ENCODE data around the gene RASAL3. TPM values are rescaled to one million over a fixed set of nuclear protein-coding genes. Genes with fewer than 3 reads are reported as not detected.

RASAL3 gene
- total RNA-seq, 2 experiments from 2014 or later, result 104 to 109 TPM

GRCh38 chr19:15439821-15440641, 24.3 kb downstream of the RASAL3 start:
- CTCF ChIA-PET, result no interaction called here
- POLR2A ChIA-PET, result no interaction called here

GRCh38 chr19:15439078-15439799, 25.1 kb downstream of the RASAL3 start:
- CTCF ChIA-PET, result no interaction called here

DNA sequence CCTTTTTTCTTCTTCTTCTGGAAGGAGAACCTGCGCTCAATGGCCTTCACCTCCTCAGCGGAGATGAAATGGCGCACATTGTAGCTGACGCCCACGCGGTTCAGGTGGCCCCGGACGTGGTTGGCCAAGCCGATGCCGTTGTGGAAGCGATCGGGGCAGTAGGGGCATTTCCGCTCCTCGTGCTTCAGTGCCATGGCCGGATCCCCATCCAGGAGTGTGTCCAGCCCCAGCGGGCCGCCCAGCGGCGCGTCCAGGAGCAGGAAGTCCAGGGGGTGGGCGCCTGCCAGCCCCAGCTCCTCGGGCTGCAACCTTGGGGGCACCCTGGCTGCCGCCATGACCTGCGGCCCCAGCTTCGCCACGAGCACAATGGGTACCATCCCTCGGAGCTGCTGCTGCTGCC, 25.8 kb downstream of the RASAL3 start:
- POLR2A ChIA-PET, result no interaction called here
- CTCF ChIA-PET, result interaction anchor here (3.0 kb wide), 1 partner anchor 19 kb away, joined by 9 read pairs; the partner anchor contains the start of gene AKAP8L

More at GRCh38 chr19:15439078-15439799, 25.1 kb downstream of the RASAL3 start:
- POLR2A ChIA-PET, result no interaction called here

DNA sequence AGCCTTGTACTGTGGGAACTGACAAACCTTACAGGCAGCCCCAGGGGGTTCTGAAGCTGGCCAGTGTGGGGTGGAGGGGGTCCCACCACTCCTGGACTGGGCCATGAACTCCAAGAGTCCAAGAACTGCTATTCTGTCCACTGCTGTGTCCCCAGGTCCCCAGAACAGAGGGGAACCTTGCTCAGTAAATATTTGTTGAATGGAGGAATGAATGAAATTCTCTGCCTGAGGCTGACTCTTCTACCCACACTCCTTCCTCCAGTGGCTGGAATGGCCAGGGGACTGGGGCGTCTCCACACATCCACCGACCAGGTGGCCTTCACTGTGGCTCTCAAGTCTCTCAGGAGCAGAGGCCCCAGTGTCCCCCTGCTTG, 26.2 kb downstream of the RASAL3 start:
- POLR2A ChIA-PET, result interaction anchor here (0.6 to 1.3 kb wide), 2 partner anchors 18 to 102 kb away, joined by 3 to 5 read pairs; no protein-coding TSS in a partner anchor
- CTCF ChIA-PET, result interaction anchor here (3.0 kb wide), 1 partner anchor 19 kb away, joined by 9 read pairs; the partner anchor contains the start of gene AKAP8L

- CTCF ChIA-PET, result interaction anchor here (3.0 to 3.2 kb wide), 2 partner anchors 18 to 118 kb away, joined by 9 to 13 read pairs; partner anchors contain the start of gene AKAP8L
These were observed 26.8 kb downstream of the RASAL3 start for GRCh38 chr19:15437355-15438123.

GRCh38 chr19:15436826-15437110, 27.6 kb downstream of the RASAL3 start:
- POLR2A ChIA-PET, result interaction anchor here (1.3 kb wide), 1 partner anchor 17 kb away, joined by 5 read pairs; no protein-coding TSS in a partner anchor
- CTCF ChIA-PET, result interaction anchor here (3.0 to 3.2 kb wide), 2 partner anchors 17 to 119 kb away, joined by 9 to 13 read pairs; partner anchors contain the start of gene AKAP8L

More at GRCh38 chr19:15437355-15438123, 26.8 kb downstream of the RASAL3 start:
- POLR2A ChIA-PET, result interaction anchor here (0.6 to 1.3 kb wide), 2 partner anchors 18 to 101 kb away, joined by 3 to 5 read pairs; no protein-coding TSS in a partner anchor

DNA sequence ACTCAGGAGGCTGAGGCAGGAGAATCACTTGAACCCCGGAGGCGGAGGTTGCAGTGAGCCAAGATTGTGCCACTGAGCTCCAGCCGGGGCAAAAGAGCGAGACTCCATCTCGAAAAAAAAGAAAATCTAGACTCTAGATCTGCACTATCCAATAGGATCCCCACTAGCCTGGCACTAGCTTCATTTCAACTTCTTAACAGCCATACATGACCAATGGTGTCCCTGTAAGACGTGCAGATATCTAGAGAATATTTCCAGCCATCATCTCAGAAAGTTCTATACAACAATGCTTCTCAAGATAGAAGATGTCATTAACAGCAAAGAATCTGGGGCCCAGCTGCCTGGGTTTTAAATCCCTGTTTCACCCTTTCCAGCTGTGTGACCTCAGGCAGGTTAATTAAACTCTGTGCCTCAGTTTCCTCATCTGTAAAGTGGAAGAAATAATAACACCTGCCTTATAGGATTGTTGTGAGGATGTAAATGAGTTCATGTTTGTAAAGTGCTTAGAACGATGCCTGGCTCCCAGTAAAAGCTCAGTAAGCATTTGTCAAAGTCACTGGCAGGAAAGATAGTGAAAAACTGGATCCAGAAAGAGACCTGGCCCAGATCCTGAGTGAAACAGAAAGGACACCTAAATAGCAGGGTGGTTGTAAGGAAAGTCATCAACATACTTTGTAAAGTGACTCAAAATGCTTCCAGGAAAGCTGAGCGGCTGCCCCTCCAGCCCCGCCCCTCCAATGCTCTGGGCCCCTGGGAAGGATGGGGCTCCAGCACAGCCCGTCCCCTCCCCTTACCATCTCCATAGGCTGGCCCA, 28.1 kb downstream of the RASAL3 start:
- CTCF ChIA-PET, result interaction anchor here (0.6 to 3.2 kb wide), 4 partner anchors 17 to 119 kb away, joined by 4 to 13 read pairs (median 8); partner anchors contain the start of gene AKAP8L
- POLR2A ChIA-PET, result no interaction called here

DNA sequence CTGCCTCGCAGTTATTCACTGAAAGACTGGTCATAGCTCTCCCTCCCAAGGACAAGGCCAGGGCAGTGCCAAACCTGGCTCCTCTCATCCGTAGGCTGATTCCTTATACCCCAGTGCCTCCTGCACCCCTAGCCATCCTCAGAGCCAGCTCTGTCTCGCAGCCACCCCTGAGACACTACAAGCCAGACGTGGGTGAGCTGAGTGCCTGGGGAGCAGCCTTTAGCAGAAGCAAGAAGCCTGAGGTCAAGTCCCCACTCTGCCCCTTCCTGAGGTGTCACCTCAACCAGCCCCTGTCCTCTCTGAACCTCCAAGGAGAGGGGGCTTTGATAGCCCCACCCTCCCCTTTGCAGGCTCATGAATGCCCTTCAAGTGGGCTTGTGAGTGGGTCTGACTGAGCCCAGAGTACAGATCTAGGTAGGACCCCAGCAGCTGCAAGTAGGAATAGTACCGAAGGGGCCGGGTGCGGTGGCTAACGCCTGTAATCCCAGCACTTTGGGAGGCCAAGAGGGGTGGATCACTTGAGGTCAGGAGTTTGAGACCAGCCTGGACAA, 30.8 kb downstream of the RASAL3 start:
- ChIA-PET POLR2A (interaction anchor here (0.5 to 3.2 kb wide), 4 partner anchors 13 to 88 kb away, joined by 4 to 28 read pairs (median 9); partner anchors contain the start of genes AKAP8L and RASAL3), CTCF (interaction anchor here (0.7 to 2.0 kb wide), 4 partner anchors 15 to 122 kb away, joined by 3 to 21 read pairs (median 6); partner anchors contain the start of gene AKAP8L)

GRCh38 chr19:15432629-15433518, 31.5 kb downstream of the RASAL3 start:
- ChIA-PET CTCF (interaction anchor here (0.6 to 2.0 kb wide), 5 partner anchors 14 to 123 kb away, joined by 3 to 21 read pairs (median 5); partner anchors contain the start of gene AKAP8L), POLR2A (interaction anchor here (0.5 to 3.2 kb wide), 5 partner anchors 12 to 89 kb away, joined by 3 to 28 read pairs (median 8); partner anchors contain the start of genes AKAP8L and RASAL3)

DNA sequence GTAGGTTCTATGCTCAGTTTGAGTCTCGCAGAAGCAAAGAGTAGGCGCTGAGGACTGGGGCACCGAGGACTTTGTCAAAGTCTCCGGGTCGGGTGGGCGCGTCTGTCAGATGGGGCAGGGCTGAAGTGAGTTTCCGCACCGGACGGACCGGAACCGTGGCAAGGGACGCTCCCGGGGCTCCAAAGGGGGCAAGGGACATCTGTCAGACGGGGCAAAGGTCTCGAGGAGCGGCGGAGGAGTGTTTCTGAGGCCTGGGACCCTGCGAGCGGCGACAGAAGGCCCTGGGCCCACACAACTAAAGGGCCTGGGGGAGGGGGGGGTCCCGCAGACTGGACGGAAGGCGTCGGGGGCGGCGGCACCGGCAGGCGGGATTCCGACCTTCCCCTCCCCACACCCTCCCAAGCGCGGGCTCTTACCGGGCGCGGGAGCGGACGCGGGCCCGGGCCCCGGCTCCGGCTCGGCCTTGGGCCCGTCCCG, 32.3 kb downstream of the RASAL3 start:
- CTCF ChIA-PET, result interaction anchor here (0.8 to 3.5 kb wide), 6 partner anchors 12 to 124 kb away, joined by 3 to 21 read pairs (median 6); partner anchors contain the start of gene AKAP8L
- POLR2A ChIA-PET, result interaction anchor here (1.0 to 3.2 kb wide), 4 partner anchors 12 to 53 kb away, joined by 3 to 28 read pairs (median 7); partner anchors contain the start of genes AKAP8L and RASAL3

- CTCF ChIA-PET, result interaction anchor here (1.6 to 3.5 kb wide), 2 partner anchors 12 to 124 kb away, joined by 6 to 19 read pairs; partner anchors contain the start of gene AKAP8L
- POLR2A ChIA-PET, result interaction anchor here (3.2 kb wide), 1 partner anchor 11 kb away, joined by 28 read pairs; the partner anchor contains the start of gene AKAP8L
These were observed 32.8 kb downstream of the RASAL3 start for GRCh38 chr19:15431396-15432017.

DNA sequence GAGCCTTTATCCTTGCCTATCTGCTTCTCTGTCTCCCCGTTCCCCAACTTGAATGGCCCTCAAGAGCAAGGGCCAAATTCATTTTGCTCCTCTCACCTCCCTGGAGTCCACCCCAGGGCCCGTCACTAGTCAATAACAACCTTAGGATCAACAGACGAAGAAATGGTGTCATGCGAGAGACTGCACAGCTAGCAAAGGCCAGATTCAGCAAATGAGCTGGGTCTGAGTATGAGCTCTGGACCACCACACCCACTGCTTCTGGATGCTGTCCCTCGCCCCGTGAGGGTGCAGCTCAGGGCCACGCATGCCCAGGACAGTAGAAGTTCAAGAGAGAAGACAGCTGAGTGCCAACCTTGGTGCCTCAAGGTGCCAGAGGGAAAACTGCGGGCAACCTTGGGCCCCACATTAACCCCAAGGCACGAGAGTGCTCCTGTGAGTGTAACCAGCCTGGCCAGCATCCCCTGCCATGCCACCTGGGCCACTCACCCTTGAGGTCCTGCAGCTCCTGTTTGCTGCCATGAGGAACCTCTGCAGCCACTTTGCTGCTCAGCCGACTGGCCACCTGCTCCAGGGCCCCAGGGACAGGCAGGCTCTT, 33.7 kb downstream of the RASAL3 start:
- POLR2A ChIA-PET, result interaction anchor here (0.7 kb wide), 1 partner anchor 11 kb away, joined by 3 read pairs; no protein-coding TSS in a partner anchor
- CTCF ChIA-PET, result interaction anchor here (1.6 to 3.5 kb wide), 2 partner anchors 11 to 125 kb away, joined by 6 to 19 read pairs; partner anchors contain the start of gene AKAP8L

DNA sequence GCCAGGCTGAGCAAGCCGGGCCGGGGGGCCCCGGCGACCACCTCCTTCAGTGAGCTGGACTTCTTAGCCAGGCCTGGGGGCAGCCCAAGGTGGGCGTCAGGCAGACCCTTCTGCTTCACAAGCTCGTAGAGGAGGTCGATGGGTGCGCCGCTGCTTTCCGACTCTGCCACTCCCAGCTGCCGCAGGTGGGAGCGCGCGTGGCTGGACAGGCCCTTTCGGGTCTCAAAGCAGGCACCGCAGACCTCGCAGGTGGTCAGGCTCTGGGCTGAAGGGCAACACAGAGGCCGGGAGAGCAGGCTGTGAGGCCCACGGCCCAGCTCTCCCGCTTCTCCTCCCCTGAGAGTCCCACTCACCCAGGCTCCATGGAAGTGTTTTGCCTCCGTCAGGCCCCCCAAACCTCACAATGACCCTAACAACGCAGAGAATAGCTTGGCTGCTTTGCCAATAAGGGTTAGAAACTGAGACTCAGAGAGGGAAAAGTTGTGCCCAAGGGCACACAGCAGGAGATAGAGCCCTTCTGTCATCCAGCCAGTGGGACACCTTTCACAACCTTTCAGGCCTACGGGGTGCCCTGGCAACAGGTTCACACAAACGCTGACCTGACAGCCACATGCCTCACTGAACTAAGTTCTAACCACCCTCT, 34.4 kb downstream of the RASAL3 start:
- CTCF ChIA-PET, result interaction anchor here (1.1 to 3.5 kb wide), 2 partner anchors 10 to 34 kb away, joined by 3 to 19 read pairs; partner anchors contain the start of genes AKAP8L and RASAL3
- POLR2A ChIA-PET, result interaction anchor here (0.7 kb wide), 2 partner anchors 10 to 11 kb away, joined by 3 read pairs; partner anchors contain the start of gene AKAP8L

GRCh38 chr19:15428956-15429824, 35.2 kb downstream of the RASAL3 start:
- ChIA-PET CTCF (interaction anchor here (1.1 to 3.5 kb wide), 3 partner anchors 9 to 127 kb away, joined by 3 to 19 read pairs (median 5); partner anchors contain the start of genes AKAP8L and RASAL3), POLR2A (interaction anchor here (0.6 to 0.7 kb wide), 2 partner anchors 10 to 129 kb away, joined by 3 to 5 read pairs; partner anchors contain the start of gene AKAP8L)

Data from activated CD8-positive, alpha-beta memory T cell treated with anti-CD3 and anti-CD28 coated beads for 36 hours (primary cell).